NCI-H510A treated with DMSO at 0.1 percent for 48 hours (cell line): ENCODE data around the gene ICOSLG.
"Not testable (repeated sequence)": the region's sequence is repeated elsewhere in the genome, so short reads cannot be mapped to it uniquely, and the experiment has no call there.

Experiments
- DNase-seq: peaks from one replicate; lab custom pipeline; 2025; lab: John Stamatoyannopoulos, UW

Gene ICOSLG

DNA sequence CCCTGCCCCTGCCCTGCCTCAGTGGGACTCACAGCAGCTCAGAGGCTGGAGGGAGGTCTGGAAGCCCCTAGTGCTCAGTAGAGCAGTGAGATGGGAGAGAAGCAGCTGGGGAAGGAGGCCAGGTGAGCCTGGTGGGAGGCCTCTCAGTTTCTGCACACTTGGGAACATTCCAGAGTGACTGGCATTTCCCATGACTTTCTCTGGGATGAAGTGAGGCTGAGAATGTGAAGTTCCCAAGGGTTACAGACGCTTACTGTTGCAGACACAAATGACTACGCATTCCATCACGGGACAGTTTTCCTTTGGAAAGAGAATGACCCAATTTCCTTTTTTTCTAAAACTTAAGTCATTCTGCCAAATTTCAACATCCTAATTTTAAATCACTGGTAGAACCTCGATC lies 59.2 kb downstream of the ICOSLG start:
- DNase-seq: not testable (repeated sequence)

DNA sequence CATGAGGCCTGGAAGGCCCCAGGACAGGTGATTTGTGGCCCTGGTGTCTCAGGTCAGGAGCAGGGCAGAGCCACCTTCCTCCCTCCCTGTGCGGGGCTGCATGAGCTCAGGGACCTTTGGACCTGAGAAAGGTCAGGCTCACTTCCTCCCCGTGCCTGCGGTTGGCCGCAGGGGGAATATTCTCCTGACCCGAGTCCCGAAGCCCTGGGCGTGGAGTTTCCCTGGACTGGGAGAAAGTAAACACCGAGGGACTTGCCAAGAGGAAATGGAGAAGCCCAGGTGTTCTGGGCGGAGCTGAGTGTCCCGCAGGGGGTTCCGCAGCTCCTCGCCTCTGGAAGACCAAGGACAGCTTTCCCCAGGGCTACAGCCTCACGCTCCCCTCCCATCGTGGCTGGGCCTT lies 64.6 kb downstream of the ICOSLG start:
- DNase-seq: not testable (repeated sequence)

DNA sequence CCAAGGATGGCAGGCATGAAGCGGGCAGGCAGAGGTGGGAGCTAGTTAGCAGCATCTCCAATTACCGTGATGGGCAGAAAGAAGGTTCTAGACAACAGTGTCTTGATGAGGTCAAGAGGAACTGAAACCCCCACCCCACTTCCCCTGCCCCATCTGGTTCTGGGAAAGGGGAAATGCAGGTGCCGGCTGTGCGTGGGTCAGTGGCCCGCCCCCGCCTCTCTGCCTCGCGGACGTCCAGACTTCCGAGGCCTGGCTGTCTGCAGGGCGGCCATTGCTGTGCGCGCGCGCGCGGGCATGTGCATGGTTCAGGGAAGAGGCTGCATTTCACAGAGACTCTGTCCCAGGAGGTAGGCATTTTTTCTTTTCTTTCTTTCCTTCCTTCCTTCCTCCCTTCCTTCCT lies 65.6 kb downstream of the ICOSLG start:
- not testable (repeated sequence) for DNase-seq
